ENCODE results near the gene BORCS6. TPM values are rescaled to one million over a fixed set of nuclear protein-coding genes. Genes with fewer than 3 reads are reported as not detected.
A peak's percentile ranks its signal among the peaks of the same experiment; 100 is the strongest.

The BORCS6 gene
- total RNA-seq, 2 experiments from 2014 or later, result 6.1 to 6.4 TPM

DNA sequence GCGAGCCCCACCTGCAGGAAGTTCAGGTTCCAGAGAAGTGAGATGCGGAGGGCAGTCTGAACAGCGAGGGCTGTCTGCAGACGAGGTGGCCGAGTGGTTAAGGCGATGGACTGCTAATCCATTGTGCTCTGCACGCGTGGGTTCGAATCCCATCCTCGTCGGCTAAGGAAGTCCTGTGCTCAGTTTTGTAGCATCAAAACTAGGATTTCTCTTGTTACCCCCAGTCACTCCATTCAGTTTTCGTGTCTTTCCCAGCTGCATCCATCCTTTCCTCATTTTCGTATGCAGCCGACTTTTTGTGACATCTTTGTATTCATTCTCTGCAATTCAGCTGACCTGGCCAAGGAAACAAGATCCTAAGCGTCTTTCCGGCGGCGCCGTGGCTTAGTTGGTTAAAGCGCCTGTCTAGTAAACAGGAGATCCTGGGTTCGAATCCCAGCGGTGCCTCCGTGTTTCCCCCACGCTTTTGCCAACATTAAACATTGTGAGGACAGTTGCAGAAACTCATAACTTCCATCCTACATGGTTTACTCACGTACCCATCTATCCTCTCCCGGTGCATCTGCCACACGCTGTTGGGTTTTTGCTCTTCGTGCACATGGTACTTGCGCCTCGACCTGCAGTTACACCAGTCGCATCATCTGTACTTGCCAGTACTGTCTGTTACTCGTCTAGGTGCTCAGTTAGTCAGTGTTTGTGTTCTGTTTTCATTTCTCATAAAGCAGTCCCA lies 3.0 kb downstream of the BORCS6 start:
- peak overlapping the region; percentile 93 for H3K4me3 ChIP-seq (ENCODE audit: low read length)
- H3K36me3 ChIP-seq (ENCODE audit: insufficient read depth, low read length), result no peaks in the 10 kb centered on the region
- peak; percentile 49 for ATAC-seq (ENCODE audit: poor library complexity)
- no peak overlapping the region for H3K4me3 Mint-ChIP-seq
- CTCF ChIA-PET, result interaction anchor here (0.8 to 4.7 kb wide), 10 partner anchors 11 to 68 kb away, joined by 3 to 30 read pairs (median 7); partner anchors contain the start of genes ALOXE3 and TMEM107
- TF ChIP-seq CTCF (IDR thresholded peaks at IDR 0.05), result peak; percentile 28
- H3K9me3 Mint-ChIP-seq, result no peaks in the 10 kb centered on the region
- H3K4me1 ChIP-seq (ENCODE audit: insufficient read depth, low read length), result peaks cover 62% of the 10 kb centered on the region
- peak overlapping the region; percentile 65 to 76 for H3K27ac ChIP-seq (ENCODE audit: low read depth in 1 of 2, low read length in 2 of 2)
- H3K36me3 Mint-ChIP-seq (ENCODE audit: low read depth), result peaks cover 3% of the 10 kb centered on the region
- no peaks in the 10 kb centered on the region for H3K27me3 Mint-ChIP-seq
- H3K4me1 Mint-ChIP-seq (ENCODE audit: low read depth), result peaks cover 15% of the 10 kb centered on the region
- no peaks in the 10 kb centered on the region for H3K27me3 ChIP-seq (ENCODE audit: control insufficient read depth in 1 of 2, insufficient read depth in 2 of 2, low read length in 2 of 2)
- no peaks in the 10 kb centered on the region for H3K9me3 ChIP-seq (ENCODE audit: control insufficient read depth in 1 of 2, insufficient read depth in 1 of 2, low read length in 2 of 2)
- intact Hi-C loops (cut with DNase I, micrococcal nuclease), result loop anchor here (1.0 to 5.0 kb wide), 9 partner anchors 11 to 68 kb away; partner anchors contain the start of genes CTC1 (in 1 of the 2), PFAS (in 1 of the 2) and TMEM107 (in 1 of the 2)
- POLR2A ChIA-PET, result interaction anchor here (0.7 to 10.5 kb wide), 19 partner anchors 9 to 109 kb away, joined by 3 to 344 read pairs (median 13); partner anchors contain the start of genes ALOXE3, AURKB, CTC1 and HES7
- peak; percentile 83 to 95 (median 90) for DNase-seq
- H3K27ac Mint-ChIP-seq, result no peak overlapping the region

DNA sequence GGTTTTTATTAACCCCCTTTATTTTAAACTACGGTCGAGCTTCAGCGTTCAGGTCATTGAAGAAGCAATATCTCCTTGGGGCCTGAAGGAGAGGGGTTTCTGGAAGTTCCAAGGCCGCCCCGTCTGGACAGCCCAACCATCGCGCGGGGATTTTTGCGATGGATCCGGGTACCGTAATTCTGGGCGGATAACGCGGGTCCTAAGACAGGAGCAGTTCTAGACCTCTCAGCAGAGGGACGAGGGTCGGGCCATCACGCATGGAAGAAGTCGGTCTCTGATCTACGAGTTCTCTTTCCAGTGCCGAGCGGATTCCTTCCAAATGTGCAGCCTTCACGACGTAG lies 3.6 kb downstream of the BORCS6 start:
- Mint-ChIP-seq H3K36me3 (ENCODE audit: low read depth) (peaks cover 3% of the 10 kb centered on the region), H3K4me3 (no peak overlapping the region), H3K27me3 (no peaks in the 10 kb centered on the region), H3K27ac (no peak overlapping the region), H3K4me1 (ENCODE audit: low read depth) (peaks cover 18% of the 10 kb centered on the region), H3K9me3 (no peaks in the 10 kb centered on the region)
- peak overlapping the region; percentile 93 for H3K4me3 ChIP-seq (ENCODE audit: low read length)
- TF ChIP-seq CTCF (IDR thresholded peaks at IDR 0.05), result peak; percentile 46
- no peaks in the 10 kb centered on the region for H3K9me3 ChIP-seq (ENCODE audit: control insufficient read depth in 1 of 2, insufficient read depth in 1 of 2, low read length in 2 of 2)
- no peak for ATAC-seq (ENCODE audit: poor library complexity)
- intact Hi-C loops (cut with DNase I, micrococcal nuclease), result loop anchor here (1.0 to 5.0 kb wide), 9 partner anchors 10 to 67 kb away; partner anchors contain the start of genes CTC1 (in 1 of the 2), PFAS (in 1 of the 2) and TMEM107 (in 1 of the 2)
- no peak for DNase-seq
- H3K27me3 ChIP-seq (ENCODE audit: control insufficient read depth in 1 of 2, insufficient read depth in 2 of 2, low read length in 2 of 2), result no peaks in the 10 kb centered on the region
- peak overlapping the region; percentile 65 to 76 for H3K27ac ChIP-seq (ENCODE audit: low read depth in 1 of 2, low read length in 2 of 2)
- ChIA-PET POLR2A (interaction anchor here (0.7 to 10.5 kb wide), 16 partner anchors 10 to 109 kb away, joined by 3 to 344 read pairs (median 16); partner anchors contain the start of genes ALOXE3, AURKB, CTC1 and HES7), CTCF (interaction anchor here (0.8 to 4.7 kb wide), 8 partner anchors 10 to 66 kb away, joined by 3 to 30 read pairs (median 9); partner anchors contain the start of gene TMEM107)
- no peaks in the 10 kb centered on the region for H3K36me3 ChIP-seq (ENCODE audit: insufficient read depth, low read length)
- peaks cover 57% of the 10 kb centered on the region for H3K4me1 ChIP-seq (ENCODE audit: insufficient read depth, low read length)

GRCh38 chr17:8185582-8186445 lies 4.2 kb downstream of the BORCS6 start:
- intact Hi-C loops (cut with DNase I, micrococcal nuclease), result loop anchor here (1.0 to 5.0 kb wide), 9 partner anchors 10 to 67 kb away; partner anchors contain the start of genes CTC1 (in 1 of the 2), PFAS (in 1 of the 2) and TMEM107 (in 1 of the 2)
- Mint-ChIP-seq H3K36me3 (ENCODE audit: low read depth) (peaks cover 3% of the 10 kb centered on the region), H3K27me3 (no peaks in the 10 kb centered on the region), H3K9me3 (no peaks in the 10 kb centered on the region), H3K4me3 (no peak overlapping the region), H3K4me1 (ENCODE audit: low read depth) (peaks cover 16% of the 10 kb centered on the region), H3K27ac (no peak overlapping the region)
- H3K27ac ChIP-seq (ENCODE audit: low read depth in 1 of 2, low read length in 2 of 2), result peak overlapping the region; percentile 65 to 76
- no peak for TF ChIP-seq CTCF (IDR thresholded peaks at IDR 0.05)
- CTCF ChIA-PET, result interaction anchor here (0.8 to 4.7 kb wide), 8 partner anchors 9 to 66 kb away, joined by 3 to 30 read pairs (median 9); partner anchors contain the start of gene TMEM107
- no peaks in the 10 kb centered on the region for H3K36me3 ChIP-seq (ENCODE audit: insufficient read depth, low read length)
- no peaks in the 10 kb centered on the region for H3K9me3 ChIP-seq (ENCODE audit: control insufficient read depth in 1 of 2, insufficient read depth in 1 of 2, low read length in 2 of 2)
- POLR2A ChIA-PET, result interaction anchor here (0.7 to 10.5 kb wide), 13 partner anchors 10 to 110 kb away, joined by 5 to 344 read pairs (median 28); partner anchors contain the start of genes ALOXE3, AURKB, CTC1 and HES7
- no peaks in the 10 kb centered on the region for H3K27me3 ChIP-seq (ENCODE audit: control insufficient read depth in 1 of 2, insufficient read depth in 2 of 2, low read length in 2 of 2)
- peak; percentile 77 to 97 (median 91) for DNase-seq
- peak overlapping the region; percentile 93 for H3K4me3 ChIP-seq (ENCODE audit: low read length)
- peaks cover 51% of the 10 kb centered on the region for H3K4me1 ChIP-seq (ENCODE audit: insufficient read depth, low read length)
- ATAC-seq (ENCODE audit: poor library complexity), result peak; percentile 8

All from CD4-positive, alpha-beta T cell (primary cell).